GM19239 (cell line): ENCODE results near the gene SLC24A3.

Experiments
- DNase-seq: peaks from one replicate; pipeline ENCODE4 v3.0.0; 2011; ENCODE audit warnings: low spot score; ENCODE audit not compliant: insufficient read length
- FAIRE-seq: peaks from 2 replicates; lab custom pipeline; 2011; peaks lifted over from hg19 to GRCh38; lab: Jason Lieb, UNC

The SLC24A3 gene

DNA sequence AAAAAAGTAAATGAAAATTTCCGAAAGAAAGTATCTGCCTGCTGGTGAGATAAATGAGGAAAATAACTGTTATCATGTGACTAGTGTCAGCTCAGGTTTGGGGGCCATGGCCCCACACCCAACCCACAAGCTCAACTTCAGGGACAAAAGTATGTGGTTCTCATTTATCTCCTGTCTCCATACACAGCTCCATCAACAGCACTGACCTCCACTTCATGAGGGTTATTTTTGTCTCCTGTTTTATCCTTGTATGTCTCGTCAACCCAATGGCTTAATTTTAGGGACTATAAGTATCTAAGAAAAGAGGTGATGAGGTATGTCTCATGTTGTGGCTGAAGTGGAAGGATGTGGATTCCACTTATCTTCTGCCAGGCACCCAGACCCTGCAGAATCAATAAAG lies 274.0 kb downstream of the SLC24A3 start:
- DNase-seq (no peak), FAIRE-seq (no peak)

DNA sequence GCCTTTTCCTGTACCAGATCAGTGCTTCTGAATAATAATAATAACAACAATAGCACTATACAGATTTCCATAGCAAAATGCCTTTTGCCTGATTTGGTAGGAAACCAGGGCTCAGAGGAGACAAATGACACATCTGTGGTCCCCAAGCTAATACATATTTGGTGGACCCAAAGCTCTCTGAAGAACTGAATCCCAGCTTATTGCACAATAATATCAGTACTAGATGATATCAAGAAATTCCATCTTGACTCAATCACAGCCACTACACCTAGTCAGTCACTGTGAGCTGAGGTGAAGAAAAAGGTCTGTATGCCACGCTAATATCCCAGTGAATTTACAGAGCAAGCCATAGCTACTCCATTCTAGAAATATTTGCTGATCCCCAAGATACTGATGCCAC lies 275.0 kb downstream of the SLC24A3 start:
- no peak for FAIRE-seq
- DNase-seq, result no peak

DNA sequence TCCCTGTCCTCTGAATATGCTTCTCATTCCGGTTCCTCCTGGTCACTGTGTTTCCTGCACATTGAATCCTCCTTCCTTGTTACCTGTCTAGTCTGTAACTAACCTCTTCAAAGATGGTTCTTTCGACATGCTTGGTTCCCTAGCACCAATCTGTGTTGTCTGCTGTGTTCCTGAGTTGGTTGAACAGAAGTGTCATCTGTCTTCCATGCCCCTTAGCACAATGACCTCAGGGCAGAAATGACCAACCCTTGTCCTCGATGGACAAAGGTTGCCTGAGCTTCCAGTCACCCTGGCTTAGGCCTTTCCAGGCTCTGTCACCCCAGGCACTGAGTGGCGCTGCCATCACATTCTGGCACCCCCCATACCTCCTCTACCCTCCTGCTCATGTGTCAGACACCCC lies 278.8 kb downstream of the SLC24A3 start:
- DNase-seq, result no peak
- no peak for FAIRE-seq

DNA sequence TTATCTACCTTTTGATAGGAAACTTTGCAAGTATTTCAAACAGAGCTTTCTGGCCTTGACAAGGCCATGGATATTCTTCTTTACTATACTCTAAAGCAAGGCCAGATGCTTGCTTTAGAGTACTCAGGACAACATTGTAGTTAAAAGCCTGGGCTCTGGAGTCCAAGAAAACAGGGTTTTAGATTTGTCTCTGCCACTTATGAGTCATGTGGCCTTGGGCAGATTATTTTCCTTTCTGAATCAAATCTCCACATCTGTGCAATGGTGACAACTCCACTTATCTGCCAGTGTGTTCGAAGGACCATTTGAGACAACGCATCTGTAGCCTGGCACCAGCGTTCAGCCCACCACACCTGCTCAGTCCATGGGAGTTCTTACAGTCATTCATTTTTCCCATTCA lies 279.7 kb downstream of the SLC24A3 start:
- DNase-seq (no peak), FAIRE-seq (no peak)

DNA sequence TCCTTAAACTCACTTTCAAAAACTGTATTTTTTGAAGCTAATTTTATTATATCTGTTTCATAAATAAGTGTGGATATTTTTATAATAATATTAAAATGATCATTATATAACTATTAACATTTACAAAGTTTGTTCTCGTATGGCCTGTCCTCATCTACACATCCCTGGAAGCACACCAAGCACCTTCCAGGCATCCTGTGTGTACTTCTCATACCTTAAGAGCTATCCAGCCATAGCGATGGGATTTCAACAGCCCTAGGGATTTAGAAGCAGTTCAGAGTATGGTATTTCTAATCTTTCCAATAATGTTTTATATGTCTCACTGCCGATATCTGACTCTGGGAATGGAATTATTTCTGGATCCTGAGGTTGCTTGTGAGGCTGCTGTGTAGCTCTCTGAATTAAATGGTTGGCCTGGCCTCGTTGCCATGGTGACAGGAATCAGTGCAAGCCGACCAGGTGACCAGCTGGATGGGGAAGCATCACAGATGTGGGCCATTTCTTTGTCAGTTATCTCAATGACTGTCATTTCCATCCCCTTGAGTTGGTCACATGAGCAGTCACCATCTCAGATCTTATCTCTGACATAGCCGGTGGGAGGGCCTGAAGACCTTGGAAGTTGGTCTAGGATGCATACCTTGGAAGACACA lies 280.4 kb downstream of the SLC24A3 start:
- FAIRE-seq (no peak), DNase-seq (no peak)

DNA sequence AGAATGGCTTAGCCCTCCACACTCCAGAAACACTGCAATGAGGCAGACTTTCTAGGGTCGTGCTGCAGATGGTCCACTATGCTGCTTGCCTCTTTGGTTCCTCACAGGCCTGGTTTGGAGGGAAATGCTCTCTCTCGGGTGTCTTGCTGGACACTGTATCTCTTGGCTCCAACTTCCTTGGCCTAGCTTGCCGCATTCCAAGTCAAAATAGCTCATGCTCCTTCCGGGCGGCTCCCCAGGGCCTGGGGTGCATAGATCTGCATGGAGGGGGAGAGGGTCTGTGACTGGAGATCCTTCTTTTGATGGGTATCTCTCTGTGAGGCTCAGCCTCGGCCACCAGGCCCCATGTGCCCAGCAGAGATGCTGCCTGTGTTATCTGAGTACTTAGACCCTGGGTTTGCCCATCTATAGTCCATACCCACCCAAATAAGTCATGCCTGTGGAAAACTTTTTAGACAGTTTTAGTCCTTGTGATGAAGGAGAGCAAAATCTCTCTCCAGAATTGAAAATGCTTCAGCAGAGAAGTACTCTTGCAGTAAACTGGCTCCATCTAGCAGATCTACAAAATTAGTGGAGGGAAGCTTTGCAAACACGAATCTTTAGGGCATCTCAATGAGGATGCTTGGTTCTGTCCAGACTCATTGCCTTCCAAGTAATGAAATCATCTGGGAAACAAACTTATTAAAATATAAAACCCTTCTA lies 281.5 kb downstream of the SLC24A3 start:
- FAIRE-seq (no peak), DNase-seq (no peak)

DNA sequence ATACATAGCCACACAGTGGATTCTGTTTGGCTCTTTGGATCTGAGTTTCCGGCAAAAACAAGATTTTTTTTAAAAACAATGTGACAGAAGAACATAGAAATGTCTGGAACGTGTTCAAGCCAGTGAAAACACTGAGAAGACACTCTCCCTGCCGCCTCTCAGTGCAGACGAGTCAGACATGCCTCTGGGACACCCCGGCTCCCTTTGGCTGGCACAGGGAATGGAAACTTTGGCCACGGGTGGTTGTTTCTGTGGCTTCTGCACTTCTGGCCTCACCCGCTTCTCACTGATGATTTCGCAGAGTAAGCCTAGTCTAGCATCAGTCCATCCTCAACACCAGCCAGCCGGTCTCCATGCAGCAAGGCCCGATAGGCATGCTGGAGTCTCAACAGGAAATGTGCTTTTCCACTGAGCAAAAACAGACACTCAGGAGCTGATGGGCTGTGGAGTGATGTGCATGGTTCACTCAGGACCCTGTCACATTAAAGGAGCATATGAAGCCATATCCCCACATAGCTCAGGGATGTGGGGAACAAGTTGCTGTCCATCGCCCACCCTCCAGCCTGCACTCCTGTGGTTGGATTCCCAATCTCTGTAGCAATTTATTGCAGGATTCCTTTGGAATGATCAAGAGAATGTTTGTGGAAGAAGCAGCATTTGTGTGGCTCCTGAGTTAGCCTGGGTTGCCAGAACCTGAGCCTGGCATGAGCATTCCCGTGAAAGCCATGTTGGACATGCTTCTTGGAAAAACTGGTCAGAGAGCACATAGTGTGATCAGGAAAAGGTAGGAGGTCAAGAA lies 283.7 kb downstream of the SLC24A3 start:
- FAIRE-seq (no peak), DNase-seq (no peak)

DNA sequence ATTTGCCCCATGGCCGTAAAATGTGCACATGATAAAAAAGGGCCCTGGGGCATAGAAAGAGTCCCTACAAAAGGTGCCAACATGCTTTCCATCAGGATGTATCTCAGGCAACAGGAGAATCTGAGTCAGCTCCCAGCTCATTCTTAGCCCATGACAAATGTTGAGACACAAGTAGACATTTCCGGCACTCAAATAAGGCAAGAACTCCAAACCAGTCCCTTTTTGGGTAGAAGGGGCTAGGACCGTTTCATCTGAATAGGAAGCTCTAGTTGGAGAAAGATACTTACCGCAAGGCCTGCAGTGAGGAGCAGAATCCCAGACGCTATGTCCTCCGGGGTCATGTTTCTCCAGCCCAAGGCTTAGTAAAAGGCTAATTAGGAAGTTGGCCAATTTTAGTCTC lies 284.6 kb downstream of the SLC24A3 start:
- FAIRE-seq, result no peak

DNA sequence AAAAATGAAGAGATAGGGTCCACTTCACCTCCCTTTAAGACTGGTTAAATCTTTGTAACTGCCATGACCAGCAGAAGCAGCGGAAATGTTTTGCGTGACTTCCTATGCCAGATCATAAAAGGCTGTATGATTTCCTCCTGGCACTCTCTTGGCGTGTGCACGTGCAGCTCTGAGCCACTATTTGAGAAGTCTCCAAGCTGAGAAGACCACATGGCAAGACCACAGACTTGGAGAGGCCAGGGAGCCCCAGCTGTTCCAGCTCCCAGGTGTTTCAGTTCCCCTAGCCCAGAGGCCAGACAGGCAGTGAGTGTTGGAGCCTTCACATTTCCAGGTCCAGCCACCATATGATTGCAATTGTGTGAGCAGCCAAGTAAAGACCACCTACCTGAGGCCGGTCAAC lies 286.3 kb downstream of the SLC24A3 start:
- FAIRE-seq (no peak), DNase-seq (no peak)

More for the DNA sequence above, 284.6 kb downstream of the SLC24A3 start:
- DNase-seq, result no peak

DNA sequence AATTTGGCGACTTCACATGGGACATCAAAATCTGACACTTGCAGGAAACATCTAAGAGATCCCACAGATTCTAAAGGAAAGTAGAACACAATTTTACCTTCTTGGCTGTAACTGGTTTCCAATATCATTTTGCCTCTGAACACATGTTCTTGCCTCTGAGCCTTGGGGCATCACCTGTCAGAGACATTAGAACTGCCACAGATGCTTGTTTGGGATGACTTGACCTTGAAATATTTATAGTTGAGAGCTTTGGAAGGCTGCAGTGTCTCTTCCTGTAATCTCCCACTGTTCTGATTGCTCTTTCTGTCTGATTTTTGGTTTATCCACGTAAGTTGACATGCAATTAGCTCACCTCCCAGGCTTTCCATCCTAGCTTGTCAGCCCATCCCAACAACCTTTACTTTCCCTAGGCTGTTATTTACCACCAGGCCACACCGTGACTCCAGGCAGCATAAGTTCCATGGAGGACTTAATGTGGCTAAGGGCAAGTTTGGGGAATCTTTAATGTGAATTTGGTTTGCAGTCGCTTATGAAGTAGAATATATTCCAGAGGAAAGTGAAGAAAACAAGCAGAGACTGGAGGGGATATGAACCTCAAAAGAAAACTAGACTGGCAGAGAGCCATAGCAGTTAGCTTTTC lies 289.2 kb downstream of the SLC24A3 start:
- DNase-seq (no peak), FAIRE-seq (no peak)

DNA sequence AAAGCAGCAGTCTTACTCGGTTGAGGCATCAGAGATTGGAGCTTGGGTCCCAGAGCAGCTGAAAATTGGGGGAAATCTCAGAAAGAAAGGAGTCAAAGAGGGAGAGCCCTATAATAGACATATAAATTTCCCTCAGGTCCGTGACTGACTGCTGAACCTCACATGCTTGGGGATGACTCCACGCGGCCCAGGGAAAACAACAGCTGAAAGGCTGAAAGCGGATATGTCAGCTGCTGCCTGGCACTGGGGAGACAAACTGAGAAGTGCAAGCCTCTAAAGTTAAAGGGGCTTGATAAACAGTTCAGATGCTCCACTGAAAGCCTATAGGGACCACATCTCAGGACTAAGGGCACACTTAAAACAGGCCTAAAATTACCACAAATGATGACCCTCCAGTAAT lies 289.7 kb downstream of the SLC24A3 start:
- FAIRE-seq, result no peak
- DNase-seq, result no peak

DNA sequence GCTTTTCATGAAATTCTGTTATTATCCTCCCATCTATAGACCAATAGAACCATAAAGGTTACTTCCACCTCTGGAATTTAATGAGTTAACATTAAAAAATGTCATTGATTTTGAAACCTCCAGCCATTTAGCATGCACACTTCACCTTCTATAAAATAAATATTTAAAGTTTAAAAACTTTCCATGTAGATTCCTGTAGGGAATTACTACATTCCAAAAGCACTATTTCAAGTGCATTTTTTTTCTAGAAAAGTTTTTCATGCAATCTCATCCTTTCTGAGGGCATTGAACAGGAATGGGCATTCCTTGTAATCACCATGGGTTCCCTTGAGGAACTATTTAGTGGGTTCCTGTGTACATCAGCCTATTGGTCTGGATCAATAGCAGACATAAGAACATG lies 291.8 kb downstream of the SLC24A3 start:
- DNase-seq (no peak), FAIRE-seq (no peak)

DNA sequence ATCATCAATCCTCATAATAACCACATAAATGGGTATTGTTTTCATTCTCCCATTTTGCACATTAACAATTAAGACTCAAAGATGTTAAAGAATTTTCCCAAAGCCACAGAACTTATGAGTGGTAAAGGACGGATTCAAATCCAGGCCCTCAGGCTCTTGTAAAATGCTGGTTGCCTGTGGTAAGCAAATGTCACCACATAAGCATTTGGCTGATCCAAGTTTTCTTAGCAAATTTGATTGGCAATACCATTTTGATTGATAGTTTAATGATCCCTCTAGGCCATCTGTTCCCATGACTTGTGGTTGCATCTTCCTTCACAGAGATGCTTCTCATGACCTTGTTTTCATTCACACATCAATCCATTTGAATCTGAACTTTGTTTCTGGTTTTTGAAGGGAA lies 293.6 kb downstream of the SLC24A3 start:
- no peak for FAIRE-seq
- DNase-seq, result no peak

DNA sequence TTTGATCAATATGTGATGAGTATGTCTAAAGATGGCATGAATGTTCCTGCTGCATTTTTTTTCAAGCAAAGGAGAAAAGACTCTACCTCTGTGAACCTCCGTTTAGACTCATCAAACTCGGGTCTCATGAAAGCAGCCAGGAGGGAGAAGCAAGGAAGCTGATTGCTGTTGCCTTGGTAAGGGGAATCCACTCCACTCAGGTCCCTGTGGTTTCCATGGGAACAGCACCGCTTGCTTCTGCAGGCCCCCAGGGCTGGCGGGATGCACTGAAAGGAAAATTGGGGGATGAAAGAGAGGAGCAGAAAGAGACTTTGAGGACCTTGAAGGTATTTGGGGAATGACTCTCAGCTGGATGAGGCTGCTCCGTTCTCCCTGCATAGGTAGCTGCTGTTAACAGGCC lies 296.0 kb downstream of the SLC24A3 start:
- DNase-seq, result no peak
- FAIRE-seq, result no peak

DNA sequence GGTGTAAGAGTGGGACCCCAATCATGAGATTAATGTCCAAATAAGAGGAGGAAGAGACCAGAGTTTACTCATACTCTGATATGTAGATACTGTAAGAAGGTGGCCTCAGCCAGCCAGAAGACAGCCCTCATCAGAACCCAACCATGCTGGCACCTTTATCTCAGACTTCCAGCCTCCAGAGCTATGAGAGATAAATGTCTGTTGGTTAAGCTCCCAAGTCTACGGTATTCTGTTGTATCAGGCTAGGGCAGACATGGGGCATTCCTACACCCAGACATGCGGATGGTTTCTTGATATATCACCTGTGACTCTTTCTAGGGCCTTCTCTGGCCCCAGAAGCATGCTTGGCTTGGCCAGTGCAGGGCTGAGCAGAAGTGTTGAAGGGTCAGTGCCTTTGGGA lies 298.2 kb downstream of the SLC24A3 start:
- FAIRE-seq, result no peak
- no peak for DNase-seq

DNA sequence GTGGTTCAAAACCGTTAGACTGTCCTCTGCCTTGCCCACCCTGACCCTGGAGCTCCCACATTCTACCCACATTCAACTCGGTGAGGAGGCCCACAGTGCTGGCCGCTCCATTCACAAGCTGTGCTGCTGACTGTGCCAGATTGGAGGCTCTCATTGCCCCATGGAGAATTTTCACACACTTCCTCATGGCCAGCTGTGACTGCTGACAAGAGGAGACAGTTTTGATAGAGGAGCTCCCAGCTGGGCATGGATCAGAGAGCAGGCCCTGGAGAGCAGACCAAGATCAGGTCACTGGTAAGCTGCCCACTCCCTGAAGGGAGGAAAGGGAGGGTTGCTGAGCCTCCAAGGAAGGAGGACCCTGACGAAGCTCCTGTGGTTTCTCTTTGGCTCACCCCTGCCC lies 299.5 kb downstream of the SLC24A3 start:
- DNase-seq (no peak), FAIRE-seq (no peak)

DNA sequence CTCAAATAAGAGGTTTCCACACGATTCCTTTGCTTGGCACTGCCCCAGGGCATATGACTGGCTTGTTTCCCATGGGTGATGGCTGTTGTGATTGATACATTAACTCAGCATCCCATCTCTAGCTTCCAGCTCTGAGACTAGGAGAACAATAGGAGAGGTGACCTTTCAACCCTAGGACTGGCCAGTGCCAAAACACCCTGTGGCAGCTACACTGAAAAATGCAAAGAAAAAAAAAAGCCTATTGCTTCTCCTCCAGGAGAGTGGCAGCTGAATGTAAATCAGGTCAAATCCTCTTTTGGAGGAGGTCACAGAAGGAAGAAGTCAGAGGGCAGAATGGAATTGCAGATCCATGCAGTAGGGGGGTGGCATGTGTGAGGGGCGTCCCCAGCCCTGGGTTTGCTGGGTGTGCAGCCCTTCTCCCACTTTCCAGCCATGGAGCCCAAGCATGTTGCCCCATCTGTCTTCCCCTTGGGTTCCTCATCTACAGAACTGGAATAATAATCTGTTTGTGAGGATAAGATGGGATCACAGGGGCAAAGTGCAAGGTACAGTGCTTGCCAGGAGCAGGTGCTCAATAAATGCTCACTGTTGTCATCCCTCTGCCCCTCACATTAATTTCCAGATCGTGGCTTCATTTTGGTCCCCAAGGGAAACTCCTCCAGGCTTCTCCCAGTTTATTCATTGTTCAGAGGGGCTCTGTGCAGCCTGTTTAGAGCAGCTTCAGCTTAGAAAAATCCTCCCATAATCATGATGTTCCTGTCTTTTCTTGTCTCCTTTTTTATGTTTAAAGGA lies 300.6 kb downstream of the SLC24A3 start:
- no peak for FAIRE-seq

DNA sequence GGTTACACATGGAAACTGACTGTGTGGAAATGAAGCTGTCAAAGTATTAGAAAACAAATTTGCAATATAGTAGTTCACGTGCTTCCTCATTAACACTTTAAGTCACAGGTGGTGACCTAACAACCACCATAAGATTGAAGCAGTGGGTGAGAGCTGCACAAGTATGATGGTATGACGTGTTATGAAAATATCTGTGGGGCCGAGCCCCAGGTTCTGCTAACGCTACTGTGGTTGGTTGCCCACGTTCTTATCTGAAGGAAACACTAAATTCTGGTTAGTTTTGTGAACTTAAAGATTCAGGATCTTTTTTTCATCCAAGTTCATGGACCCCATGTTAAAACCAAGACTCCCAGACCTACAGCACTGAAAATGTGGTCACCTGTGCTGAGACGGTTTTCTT lies 302.6 kb downstream of the SLC24A3 start:
- FAIRE-seq (no peak), DNase-seq (no peak)

More for the DNA sequence above, 300.6 kb downstream of the SLC24A3 start:
- DNase-seq, result no peak

DNA sequence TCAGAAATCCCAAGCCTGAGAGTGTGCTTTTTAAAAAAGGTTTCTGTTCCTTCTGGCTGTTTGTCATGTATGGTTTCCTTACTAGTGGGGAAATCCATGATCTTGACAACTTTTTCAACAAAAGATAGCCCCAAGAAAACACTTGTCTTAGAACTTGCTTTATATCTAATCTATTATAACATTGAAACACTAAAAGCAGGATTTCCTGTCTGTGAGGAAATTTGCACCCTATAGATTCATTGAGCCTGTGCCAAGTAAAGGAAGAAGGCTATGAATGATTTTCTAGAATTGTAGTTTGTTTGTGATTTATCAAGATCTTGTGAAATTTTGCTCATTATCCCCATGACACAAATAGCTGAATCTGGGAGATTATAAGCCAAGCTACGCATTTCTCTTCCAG lies 307.0 kb downstream of the SLC24A3 start:
- FAIRE-seq (no peak), DNase-seq (no peak)

DNA sequence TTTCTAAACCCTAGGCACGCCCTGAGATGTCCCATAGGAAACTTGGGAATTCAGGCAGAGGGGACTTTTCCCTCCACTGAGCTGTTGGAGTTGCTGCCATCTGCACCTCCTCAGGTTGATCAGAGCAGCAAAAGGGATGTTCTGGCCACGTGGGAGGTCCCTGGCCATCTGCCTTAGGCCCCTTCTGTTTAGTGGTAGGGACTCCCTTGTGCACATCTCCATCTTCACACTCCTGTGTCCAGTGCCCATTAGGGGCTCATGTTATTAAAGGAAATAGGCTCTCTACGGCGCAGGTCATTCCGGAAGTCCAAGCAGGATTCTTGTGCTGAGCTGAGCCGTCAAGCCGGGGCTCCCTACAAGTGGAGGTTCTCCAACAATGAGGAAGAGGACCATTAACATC lies 307.8 kb downstream of the SLC24A3 start:
- FAIRE-seq (no peak), DNase-seq (no peak)
